Measurements from ENCODE around the gene KIF24.
"Not testable (repeated sequence)": the region's sequence is repeated elsewhere in the genome, so short reads cannot be mapped to it uniquely, and the experiment has no call there.

KIF24 gene

GRCh38 chr9:34332076-34332964 is 3.3 kb upstream of the KIF24 start:
- in situ Hi-C loops (cut with MboI; ENCODE audit: low sequenced_read_pairs) = no loop called here

GRCh38 chr9:34331196-34331595 is 2.1 kb upstream of the KIF24 start:
- in situ Hi-C loops (cut with MboI; ENCODE audit: low sequenced_read_pairs) = no loop called here

- in situ Hi-C loops (cut with MboI; ENCODE audit: low sequenced_read_pairs) = no loop called here
Measured at GRCh38 chr9:34328500-34328986, 525 bp downstream of the KIF24 start.

GRCh38 chr9:34326690-34327089 is 2.4 kb downstream of the KIF24 start:
- in situ Hi-C loops (cut with MboI; ENCODE audit: low sequenced_read_pairs) = no loop called here

GRCh38 chr9:34322899-34323591 is 6.0 kb downstream of the KIF24 start:
- in situ Hi-C loops (cut with MboI; ENCODE audit: low sequenced_read_pairs) = no loop called here

- in situ Hi-C loops (cut with MboI; ENCODE audit: low sequenced_read_pairs) = no loop called here
Measured at GRCh38 chr9:34321451-34321850, 7.6 kb downstream of the KIF24 start.

- in situ Hi-C loops (cut with MboI; ENCODE audit: low sequenced_read_pairs) = no loop called here
Measured at GRCh38 chr9:34318163-34318790, 10.8 kb downstream of the KIF24 start.

GRCh38 chr9:34317436-34317835 is 11.6 kb downstream of the KIF24 start:
- in situ Hi-C loops (cut with MboI; ENCODE audit: low sequenced_read_pairs) = no loop called here

- in situ Hi-C loops (cut with MboI; ENCODE audit: low sequenced_read_pairs) = no loop called here
Measured at GRCh38 chr9:34311499-34312185, 17.4 kb downstream of the KIF24 start.

GRCh38 chr9:34310215-34310614 is 18.9 kb downstream of the KIF24 start:
- in situ Hi-C loops (cut with MboI; ENCODE audit: low sequenced_read_pairs) = no loop called here

GRCh38 chr9:34308316-34308715 is 20.8 kb downstream of the KIF24 start:
- in situ Hi-C loops (cut with MboI; ENCODE audit: low sequenced_read_pairs) = not testable (repeated sequence)

- in situ Hi-C loops (cut with MboI; ENCODE audit: low sequenced_read_pairs) = not testable (repeated sequence)
Measured at GRCh38 chr9:34301064-34301463, 28.0 kb downstream of the KIF24 start.

GRCh38 chr9:34292552-34292951 is 36.5 kb downstream of the KIF24 start:
- in situ Hi-C loops (cut with MboI; ENCODE audit: low sequenced_read_pairs) = no loop called here

- in situ Hi-C loops (cut with MboI; ENCODE audit: low sequenced_read_pairs) = no loop called here
Measured at GRCh38 chr9:34291423-34291822, 37.6 kb downstream of the KIF24 start.

- in situ Hi-C loops (cut with MboI; ENCODE audit: low sequenced_read_pairs) = no loop called here
Measured at GRCh38 chr9:34291023-34291422, 38.0 kb downstream of the KIF24 start.

GRCh38 chr9:34289159-34289558 is 39.9 kb downstream of the KIF24 start:
- in situ Hi-C loops (cut with MboI; ENCODE audit: low sequenced_read_pairs) = no loop called here

GRCh38 chr9:34282096-34282495 is 47.0 kb downstream of the KIF24 start:
- in situ Hi-C loops (cut with MboI; ENCODE audit: low sequenced_read_pairs) = no loop called here

- in situ Hi-C loops (cut with MboI; ENCODE audit: low sequenced_read_pairs) = no loop called here
Measured at GRCh38 chr9:34279411-34279810, 49.7 kb downstream of the KIF24 start.

All from hTERT RPE-1 (cell line).